Activated CD8-positive, alpha-beta memory T cell treated with anti-CD3 and anti-CD28 coated beads, Interleukin-2, amount 50 U/mL, for 1 hour (primary cell): ENCODE data around the gene WDCP.
"Not testable (repeated sequence)": the region's sequence is repeated elsewhere in the genome, so short reads cannot be mapped to it uniquely, and the experiment has no call there.

Experiments
- DNase-seq: peaks from one replicate; pipeline ENCODE4 v3.0.0-alpha.2; 2020; ENCODE audit errors: extremely low read depth

The WDCP gene

DNA sequence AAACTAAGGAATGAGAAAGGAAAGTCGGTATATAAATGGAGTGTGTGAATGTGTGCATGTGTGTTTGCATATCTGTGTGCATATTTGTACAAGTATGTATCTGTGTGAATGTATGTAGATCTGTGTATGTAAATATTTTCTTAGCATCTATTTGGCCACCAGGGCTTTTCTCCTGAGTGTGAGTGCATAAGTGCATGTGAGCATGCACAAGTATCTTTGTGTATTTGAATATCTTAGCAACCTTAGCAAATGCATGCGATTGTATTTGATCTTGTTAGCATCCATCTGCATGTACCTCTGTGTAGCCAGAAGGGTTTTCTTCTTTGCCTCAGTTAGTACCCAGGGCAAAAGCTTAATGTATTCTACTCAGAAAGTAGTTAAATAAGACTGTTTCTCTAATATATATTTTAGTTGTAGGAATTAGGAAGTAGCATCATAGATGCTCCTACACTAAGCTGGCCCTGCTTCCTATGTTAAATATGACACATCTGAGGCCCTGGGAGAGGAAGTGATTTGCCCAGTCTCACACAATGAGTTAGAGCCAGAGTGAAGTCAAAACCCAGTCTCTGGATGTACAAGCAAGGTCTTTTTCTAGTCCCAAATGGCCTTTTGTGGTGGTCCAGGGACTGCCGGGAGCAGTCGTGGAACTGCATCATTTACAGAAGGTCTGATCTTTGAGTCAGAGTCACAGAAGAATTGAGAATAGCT, 11.5 kb upstream of the WDCP start:
- DNase-seq = no peak

DNA sequence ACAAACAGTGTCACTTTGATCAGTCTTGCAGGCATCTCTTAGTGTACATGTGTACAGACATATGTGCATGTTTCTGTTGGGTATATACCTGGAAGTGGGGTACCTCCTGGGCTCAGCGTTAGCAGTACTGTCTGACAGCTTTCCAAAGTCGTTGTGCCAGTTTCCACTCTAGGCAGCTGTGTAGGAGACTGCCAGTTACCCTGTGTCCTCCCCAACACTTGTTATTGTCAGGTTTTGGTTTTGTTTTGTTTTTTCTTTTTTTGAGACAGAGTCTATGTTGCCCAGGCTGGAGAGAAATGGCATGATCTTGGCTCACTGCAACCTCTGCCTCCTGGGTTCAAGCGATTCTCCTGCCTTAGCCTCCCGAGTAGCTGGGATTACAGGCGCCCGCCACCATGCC, 8.6 kb upstream of the WDCP start:
- no peak for DNase-seq

- no peak for DNase-seq
These were observed 7.3 kb upstream of the WDCP start for GRCh38 chr2:24054366-24055010.

GRCh38 chr2:24052951-24053350, 5.8 kb upstream of the WDCP start:
- DNase-seq = no peak

- no peak for DNase-seq
These were observed 4.6 kb upstream of the WDCP start for GRCh38 chr2:24051833-24052232.

GRCh38 chr2:24050041-24050979, 3.1 kb upstream of the WDCP start:
- no peak for DNase-seq

DNA sequence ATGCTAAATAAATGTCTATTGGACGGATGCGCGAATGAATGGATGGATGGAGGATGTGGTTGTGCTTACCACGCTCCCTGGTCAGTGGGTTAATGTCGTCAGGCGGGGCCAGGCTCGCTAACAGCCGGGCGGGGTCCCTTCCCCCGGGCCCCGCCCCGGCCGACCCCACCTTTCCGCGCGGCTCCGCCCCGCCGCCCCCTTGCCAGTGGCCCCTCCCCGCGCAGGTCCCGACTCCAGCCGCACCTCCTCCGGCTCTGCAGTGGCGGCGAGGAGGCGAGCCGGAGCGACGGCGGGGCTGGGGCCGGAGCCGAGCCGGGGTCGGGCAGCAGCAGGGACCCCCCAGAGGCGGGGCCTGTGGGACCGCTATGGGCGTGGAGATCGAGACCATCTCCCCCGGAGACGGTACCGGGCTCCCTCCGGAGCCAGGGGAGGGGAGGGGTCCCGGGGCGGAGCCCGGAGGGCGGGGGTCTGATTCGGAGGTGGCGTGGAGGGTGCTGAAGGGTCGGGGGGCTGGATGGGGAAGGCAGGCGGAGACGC, 2.4 kb upstream of the WDCP start, which contains the start of gene FKBP1B:
FKBP1B (plus strand) TSS at position 257 of the 537 bp plus-strand sequence; CDS start at position 366, 109 bp downstream.
- DNase-seq = no peak

- DNase-seq = no peak
These were observed 1.7 kb upstream of the WDCP start for GRCh38 chr2:24048769-24049484.

DNA sequence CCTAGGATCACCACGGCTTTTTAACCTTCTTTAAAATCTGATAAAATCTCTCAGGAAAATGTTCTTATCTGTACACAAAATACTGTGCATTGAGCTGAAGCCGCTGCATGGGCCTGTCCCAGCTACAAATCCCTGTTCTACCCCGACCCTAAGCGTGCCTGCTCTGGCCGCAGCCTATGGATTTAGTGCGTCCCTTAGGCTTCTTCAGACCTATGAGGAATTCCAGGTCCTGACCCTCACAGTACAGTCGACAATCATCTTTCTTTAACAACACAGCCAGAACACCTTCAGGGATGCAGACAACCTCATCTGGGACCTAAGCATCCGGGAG, 477 bp upstream of the WDCP start:
- DNase-seq = no peak

GRCh38 chr2:24046599-24046929, 627 bp downstream of the WDCP start:
- DNase-seq = no peak

DNA sequence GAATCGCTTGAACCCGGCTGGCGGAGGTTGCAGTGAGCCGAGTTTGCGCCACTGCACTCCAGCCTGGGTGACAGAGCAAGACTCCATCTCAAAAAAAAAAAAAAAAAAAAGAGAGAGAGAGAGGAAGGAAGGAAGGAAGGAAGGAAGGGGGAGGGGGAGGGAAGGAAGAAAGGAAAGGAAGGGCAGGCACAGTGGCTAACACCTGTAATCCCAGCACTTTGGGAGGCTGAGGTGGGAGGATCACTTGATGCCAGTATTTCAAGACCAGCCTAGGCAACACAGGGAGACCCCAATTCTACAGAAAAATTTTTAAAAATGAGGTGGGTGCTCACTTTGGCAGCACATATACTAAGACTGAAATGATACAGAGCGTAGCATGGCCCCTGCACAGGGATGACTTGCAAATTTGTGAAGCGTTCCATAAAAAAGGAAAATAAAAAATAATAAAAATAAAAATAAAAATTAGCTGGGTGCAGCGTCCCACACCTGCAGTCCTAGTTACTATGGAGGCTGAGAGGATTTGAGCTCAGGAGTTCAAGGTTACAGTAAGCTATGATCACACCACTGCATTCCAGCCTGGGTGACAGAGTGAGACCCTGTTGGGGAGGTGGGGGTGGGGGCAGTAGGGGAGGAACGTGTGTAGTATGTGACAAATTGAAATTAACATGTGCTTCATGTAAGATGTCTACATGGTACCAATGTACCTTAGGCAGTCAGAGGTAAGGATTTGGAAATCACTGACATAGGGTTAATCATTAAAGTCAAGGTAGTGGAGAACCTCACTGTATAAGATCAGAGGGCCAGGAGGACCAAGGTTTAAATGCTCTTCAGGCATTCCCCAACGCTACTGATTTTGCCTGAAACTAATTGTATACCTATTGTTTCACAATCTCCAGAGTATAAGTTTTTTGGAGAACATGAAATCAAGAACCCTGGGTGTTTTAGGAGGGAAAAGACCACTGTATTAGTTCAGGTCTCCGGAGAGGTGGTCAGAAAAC, 1.4 kb downstream of the WDCP start:
- no peak for DNase-seq

DNA sequence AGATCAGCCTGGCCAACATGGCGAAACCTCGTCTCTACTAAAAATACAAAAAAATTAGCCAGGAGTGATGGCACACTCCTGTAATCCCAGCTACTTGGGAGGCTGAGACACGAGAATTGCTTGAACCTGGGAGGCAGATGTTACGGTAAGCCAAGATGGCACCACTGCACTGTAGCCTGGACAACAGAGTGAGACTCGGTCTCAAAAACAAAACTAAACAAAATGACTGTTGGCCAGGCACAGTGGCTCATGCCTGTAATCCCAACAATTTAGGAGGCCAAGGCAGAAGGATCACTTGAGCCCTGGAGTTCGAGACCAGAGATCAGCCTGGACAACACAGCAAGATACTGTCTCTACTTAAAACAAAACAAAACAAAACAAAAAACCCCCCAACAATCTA, 4.1 kb downstream of the WDCP start:
- not testable (repeated sequence) for DNase-seq

GRCh38 chr2:24040511-24040910, 6.7 kb downstream of the WDCP start:
- no peak for DNase-seq

DNA sequence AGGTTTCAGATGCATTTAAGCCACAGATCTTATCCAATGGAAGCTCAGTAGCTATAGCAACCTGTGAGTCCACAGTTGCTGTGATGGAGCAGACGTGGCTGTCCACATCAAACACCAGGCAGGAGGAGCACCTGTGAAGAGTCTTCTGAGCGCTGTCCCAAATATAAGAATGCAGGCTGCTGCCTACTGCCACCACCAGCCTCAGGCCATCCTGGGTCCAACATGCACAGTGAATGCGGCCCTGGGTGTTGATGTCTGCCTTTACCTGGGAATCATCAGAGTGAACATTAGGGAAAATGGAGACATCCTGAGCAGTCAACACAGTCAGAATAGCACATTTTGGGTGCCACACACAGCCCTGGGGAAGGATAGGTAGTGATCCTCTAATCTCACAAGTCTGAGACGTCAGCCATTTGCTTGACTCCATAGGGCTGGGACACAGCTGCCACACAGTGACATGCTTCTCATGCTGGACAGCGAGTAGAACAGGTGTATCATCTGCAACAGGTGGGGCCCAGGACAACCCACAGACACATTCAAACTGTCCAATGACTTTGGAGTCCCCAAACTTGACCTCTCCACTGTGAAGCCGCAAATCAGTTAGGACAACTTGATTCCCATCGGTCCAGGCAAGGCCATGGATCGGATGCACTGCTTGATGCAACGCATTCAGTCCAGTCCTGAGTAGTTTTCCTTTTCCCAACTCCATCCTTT, 8.2 kb downstream of the WDCP start:
- DNase-seq = no peak

GRCh38 chr2:24026233-24026632, 21.0 kb downstream of the WDCP start:
- DNase-seq = no peak

GRCh38 chr2:24024996-24025663, 22.1 kb downstream of the WDCP start:
- no peak for DNase-seq

DNA sequence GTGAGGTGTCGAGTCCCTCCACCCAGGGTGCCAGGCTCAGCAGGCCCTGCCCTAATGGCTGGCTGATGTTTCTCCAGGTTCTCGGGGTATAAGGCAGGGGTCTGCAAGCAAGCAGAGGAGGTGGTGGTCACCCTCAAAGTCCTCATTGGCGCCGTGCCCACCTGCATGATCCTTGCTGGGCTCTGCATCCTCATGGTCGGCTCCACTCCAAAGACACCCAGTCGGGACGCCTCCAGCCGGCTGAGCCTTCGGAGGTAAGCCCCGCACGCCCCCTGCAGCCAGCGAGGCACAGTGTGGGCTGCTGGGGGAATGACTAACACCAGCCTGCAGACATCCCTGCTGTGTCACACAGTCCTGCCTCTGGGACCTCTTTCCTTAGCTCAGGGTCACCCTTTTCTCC, 23.2 kb downstream of the WDCP start:
- no peak for DNase-seq

DNA sequence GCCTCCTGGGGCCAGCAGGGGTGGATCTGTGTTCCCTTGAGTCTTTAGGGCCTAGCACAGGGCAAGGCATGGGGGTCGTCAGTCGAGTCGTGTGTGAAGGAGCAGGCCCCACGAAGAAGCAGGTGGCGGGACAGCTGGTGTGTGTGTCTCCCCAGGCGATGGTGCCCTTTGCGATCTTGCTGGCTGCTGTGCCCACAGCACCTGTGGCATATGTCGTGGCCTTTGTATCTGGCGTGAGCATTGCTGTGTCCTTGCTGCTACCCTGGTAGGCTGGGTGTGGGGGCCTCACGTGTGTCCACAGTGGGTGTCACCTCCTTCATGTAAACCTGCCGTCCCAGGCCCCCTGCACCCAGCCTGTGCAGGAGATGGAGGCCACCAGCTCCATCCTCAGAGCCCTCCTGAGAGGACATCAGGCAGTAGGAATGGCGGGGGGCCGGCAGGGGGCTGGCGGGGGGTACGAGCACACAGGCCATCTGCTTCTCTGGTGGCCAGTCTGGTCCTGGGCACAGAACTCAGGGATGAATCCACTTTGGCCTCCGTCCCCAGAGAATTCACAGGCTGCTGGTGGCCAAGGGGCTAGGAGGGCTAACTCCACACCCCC, 24.1 kb downstream of the WDCP start:
- no peak for DNase-seq
